ENCODE results near the gene PKP3.
A peak's percentile ranks its signal among the peaks of the same experiment; 100 is the strongest.
"Not testable (repeated sequence)": the region's sequence is repeated elsewhere in the genome, so short reads cannot be mapped to it uniquely, and the experiment has no call there.

Gene PKP3

GRCh38 chr11:392102-392777 lies 1.8 kb upstream of the PKP3 start:
- H3K27me3 Mint-ChIP-seq, result peaks cover 0 to 5% of the 10 kb centered on the region in 2 donors
- H3K27ac Mint-ChIP-seq, result no peak overlapping the region
- DNase-seq (no peak), ATAC-seq (replicated peaks) (no peak)
- H3K4me1 Mint-ChIP-seq, result peaks cover 0 to 7% of the 10 kb centered on the region in 2 donors
- H3K4me3 Mint-ChIP-seq, result no peak overlapping the region
- peaks cover under 1 to 3% of the 10 kb centered on the region in 2 donors for H3K36me3 Mint-ChIP-seq
- H3K9me3 Mint-ChIP-seq, result peaks cover under 1 to 1% of the 10 kb centered on the region in 2 donors

DNA sequence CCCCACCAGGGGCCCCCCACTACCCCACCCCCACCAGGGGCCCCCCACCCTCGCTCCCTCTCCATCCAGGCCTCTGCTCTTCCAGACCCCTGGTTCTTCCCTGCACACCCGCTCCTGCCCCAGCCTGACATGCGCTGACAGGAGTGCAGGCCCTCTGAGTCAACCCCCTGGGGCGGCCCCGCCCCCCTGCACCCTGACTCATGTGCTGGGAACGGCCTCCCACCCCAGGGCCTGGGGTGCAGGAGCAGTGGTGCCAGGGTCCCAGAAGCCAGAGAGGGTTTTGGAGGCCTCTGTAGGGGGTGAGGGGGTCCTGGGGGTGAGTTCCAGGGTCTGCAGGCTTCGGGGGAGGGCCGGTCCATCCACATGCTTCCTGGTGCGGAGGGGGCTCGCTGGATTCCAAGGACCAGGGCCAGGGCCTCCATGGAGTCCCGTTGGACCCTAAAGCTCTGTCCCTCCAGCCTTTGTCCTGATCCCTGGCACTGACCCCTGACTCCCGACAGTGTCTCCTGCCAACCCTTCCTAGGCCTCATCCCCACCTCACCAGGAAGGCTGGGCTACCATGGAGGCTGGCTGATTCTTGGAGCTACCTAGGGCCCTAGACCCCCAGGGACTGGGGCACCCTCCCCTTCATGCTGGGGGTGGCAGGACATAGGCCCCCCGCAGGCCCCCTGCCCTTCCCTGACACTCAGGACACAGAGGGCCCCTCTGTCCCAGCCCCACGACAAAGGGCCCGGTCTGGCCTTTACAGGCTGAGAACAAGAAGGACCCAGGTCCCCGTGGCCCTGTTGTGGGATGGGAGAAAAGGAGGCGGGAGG lies 583 bp upstream of the PKP3 start:
- no peak overlapping the region for H3K4me3 Mint-ChIP-seq
- no peak for ATAC-seq (replicated peaks)
- no peak overlapping the region for H3K27ac Mint-ChIP-seq
- peaks cover 0 to 7% of the 10 kb centered on the region in 2 donors for H3K4me1 Mint-ChIP-seq
- H3K36me3 Mint-ChIP-seq, result no peaks in the 10 kb centered on the region
- no peak for DNase-seq
- no peaks in the 10 kb centered on the region for H3K9me3 Mint-ChIP-seq
- peaks cover 0 to 5% of the 10 kb centered on the region in 2 donors for H3K27me3 Mint-ChIP-seq

DNA sequence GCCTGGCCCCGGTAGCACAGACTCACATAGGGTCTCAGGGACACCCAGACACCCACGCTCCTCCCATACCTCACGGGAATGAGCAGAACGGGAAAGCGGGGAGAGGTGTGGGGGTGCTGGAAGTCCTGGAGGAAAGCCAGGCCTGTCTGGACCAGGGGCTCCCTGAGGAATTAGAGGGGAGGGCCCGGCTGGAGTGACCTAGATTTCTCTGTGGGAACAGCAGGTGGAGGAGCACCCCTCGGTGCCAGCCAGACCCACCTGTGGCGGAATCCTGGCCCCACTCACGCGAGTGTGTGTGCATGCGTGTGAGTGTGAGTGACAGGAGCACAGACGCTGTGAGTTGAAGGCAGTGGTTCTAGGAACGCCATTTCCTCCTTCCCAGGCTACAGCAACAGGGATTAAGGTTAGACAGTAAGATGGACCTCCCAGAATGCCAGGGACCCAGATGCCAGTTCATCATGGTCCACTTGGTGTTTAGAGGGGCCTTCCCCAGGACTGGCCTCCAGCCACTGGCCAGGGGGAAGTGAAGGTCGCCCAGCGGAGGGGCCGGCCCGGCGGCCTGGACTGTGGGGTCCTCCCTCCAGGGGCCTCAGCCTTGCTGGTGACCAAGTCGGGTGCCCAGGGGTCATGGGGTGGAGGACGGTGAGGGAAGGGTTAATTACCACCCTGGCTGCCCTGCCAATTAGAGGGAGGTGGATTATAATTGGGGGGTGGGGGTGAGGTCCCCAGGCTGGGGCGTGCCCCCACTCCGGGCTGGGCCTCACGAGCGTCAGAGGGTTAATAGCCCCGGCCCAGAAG lies 1.0 kb downstream of the PKP3 start:
- Mint-ChIP-seq H3K36me3 (no peaks in the 10 kb centered on the region), H3K9me3 (no peaks in the 10 kb centered on the region), H3K4me1 (peaks cover 5 to 14% of the 10 kb centered on the region in 2 donors), H3K27ac (no peak overlapping the region), H3K27me3 (peaks cover 10 to 11% of the 10 kb centered on the region in 2 donors), H3K4me3 (no peak overlapping the region)
- ATAC-seq (replicated peaks) (no peak), DNase-seq (no peak)

- Mint-ChIP-seq H3K4me1 (peaks cover 5 to 14% of the 10 kb centered on the region in 2 donors), H3K9me3 (no peaks in the 10 kb centered on the region), H3K36me3 (no peaks in the 10 kb centered on the region), H3K27me3 (peaks cover 10 to 11% of the 10 kb centered on the region in 2 donors), H3K27ac (no peak overlapping the region), H3K4me3 (no peak overlapping the region)
- no peak for ATAC-seq (replicated peaks)
- DNase-seq, result no peak
Measured at GRCh38 chr11:395866-396265, 1.9 kb downstream of the PKP3 start.

DNA sequence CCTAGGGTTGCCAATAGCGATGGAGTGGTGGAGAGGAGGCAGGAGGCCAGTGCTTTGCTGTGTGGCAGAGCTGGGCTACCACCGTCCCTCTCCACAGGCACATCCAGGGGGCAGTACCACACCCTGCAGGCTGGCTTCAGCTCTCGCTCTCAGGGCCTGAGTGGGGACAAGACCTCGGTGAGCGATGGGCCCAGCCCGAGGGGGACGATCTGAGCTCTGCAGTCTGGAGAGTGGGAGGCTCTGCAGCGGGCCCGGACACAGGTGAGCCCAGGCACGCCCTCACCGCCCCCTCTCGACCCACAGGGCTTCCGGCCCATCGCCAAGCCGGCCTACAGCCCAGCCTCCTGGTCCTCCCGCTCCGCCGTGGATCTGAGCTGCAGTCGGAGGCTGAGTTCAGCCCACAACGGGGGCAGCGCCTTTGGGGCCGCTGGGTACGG lies 2.5 kb downstream of the PKP3 start:
- Mint-ChIP-seq H3K4me1 (peaks cover 5 to 14% of the 10 kb centered on the region in 2 donors), H3K4me3 (peak overlapping the region; percentile 67 to 72), H3K27me3 (peaks cover 10 to 11% of the 10 kb centered on the region in 2 donors), H3K36me3 (no peaks in the 10 kb centered on the region), H3K27ac (no peak overlapping the region), H3K9me3 (no peaks in the 10 kb centered on the region)
- DNase-seq (no peak), ATAC-seq (replicated peaks) (peak; percentile 48 to 56)

DNA sequence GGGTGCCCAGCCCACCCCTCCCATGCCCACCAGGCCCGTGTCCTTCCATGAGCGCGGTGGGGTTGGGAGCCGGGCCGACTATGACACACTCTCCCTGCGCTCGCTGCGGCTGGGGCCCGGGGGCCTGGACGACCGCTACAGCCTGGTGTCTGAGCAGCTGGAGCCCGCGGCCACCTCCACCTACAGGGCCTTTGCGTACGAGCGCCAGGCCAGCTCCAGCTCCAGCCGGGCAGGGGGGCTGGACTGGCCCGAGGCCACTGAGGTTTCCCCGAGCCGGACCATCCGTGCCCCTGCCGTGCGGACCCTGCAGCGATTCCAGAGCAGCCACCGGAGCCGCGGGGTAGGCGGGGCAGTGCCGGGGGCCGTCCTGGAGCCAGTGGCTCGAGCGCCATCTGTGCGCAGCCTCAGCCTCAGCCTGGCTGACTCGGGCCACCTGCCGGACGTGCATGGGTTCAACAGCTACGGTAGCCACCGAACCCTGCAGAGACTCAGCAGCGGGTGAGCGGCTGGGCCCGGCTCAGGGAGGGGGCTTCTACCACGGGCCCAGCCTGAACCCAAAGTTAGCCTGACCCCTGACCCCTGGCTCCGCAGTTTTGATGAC lies 3.0 kb downstream of the PKP3 start:
- Mint-ChIP-seq H3K27me3 (peaks cover 10 to 11% of the 10 kb centered on the region in 2 donors), H3K9me3 (no peaks in the 10 kb centered on the region), H3K4me1 (peaks cover 5 to 14% of the 10 kb centered on the region in 2 donors), H3K36me3 (no peaks in the 10 kb centered on the region), H3K4me3 (peak overlapping the region; percentile 67 to 72), H3K27ac (no peak overlapping the region)
- ATAC-seq (replicated peaks) (peak; percentile 89 to 95), DNase-seq (peak; percentile 64)

DNA sequence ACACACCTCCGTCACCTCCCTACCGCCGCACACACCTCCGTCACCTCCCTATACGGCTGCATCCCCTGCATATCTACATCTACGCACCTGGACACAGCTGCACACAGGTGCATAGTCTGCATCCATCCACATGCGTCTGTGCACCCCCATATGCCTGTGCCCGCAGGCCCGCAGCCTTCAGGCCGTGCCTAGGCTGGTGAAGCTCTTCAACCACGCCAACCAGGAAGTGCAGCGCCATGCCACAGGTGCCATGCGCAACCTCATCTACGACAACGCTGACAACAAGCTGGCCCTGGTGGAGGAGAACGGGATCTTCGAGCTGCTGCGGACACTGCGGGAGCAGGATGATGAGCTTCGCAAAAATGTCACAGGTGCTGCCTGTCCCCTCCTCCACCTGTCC lies 4.8 kb downstream of the PKP3 start:
- no peaks in the 10 kb centered on the region for H3K36me3 Mint-ChIP-seq
- no peak overlapping the region for H3K4me3 Mint-ChIP-seq
- no peaks in the 10 kb centered on the region for H3K9me3 Mint-ChIP-seq
- H3K27ac Mint-ChIP-seq, result peak overlapping the region; percentile 87
- H3K4me1 Mint-ChIP-seq, result peaks cover 5 to 14% of the 10 kb centered on the region in 2 donors
- ATAC-seq (replicated peaks), result no peak
- H3K27me3 Mint-ChIP-seq, result peaks cover 11 to 14% of the 10 kb centered on the region in 2 donors
- no peak for DNase-seq

GRCh38 chr11:399731-400211 lies 5.8 kb downstream of the PKP3 start:
- Mint-ChIP-seq H3K36me3 (no peaks in the 10 kb centered on the region), H3K4me3 (no peak overlapping the region), H3K4me1 (peaks cover 10 to 14% of the 10 kb centered on the region in 2 donors), H3K9me3 (no peaks in the 10 kb centered on the region), H3K27me3 (peaks cover 14 to 20% of the 10 kb centered on the region in 2 donors), H3K27ac (no peak overlapping the region)
- DNase-seq, result no peak
- ATAC-seq (replicated peaks), result no peak

DNA sequence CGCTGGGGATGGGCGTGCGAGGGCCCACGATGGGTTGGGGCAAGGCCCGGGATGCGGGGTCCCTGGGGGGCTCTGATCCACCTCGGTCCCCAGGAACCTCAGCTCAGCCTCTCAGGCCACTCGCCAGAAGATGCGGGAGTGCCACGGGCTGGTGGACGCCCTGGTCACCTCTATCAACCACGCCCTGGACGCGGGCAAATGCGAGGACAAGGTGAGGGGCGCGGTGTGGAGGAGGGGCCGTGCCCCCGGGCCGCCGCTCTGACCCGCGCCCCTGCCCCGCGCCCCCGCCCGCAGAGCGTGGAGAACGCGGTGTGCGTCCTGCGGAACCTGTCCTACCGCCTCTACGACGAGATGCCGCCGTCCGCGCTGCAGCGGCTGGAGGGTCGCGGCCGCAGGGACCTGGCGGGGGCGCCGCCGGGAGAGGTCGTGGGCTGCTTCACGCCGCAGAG lies 6.3 kb downstream of the PKP3 start:
- no peaks in the 10 kb centered on the region for H3K9me3 Mint-ChIP-seq
- peaks cover 0 to 1% of the 10 kb centered on the region in 2 donors for H3K36me3 Mint-ChIP-seq
- peaks cover 10 to 15% of the 10 kb centered on the region in 2 donors for H3K4me1 Mint-ChIP-seq
- DNase-seq (no peak), ATAC-seq (replicated peaks) (no peak)
- H3K27me3 Mint-ChIP-seq, result peaks cover 17 to 22% of the 10 kb centered on the region in 2 donors
- no peak overlapping the region for H3K4me3 Mint-ChIP-seq
- no peak overlapping the region for H3K27ac Mint-ChIP-seq

GRCh38 chr11:401196-401595 lies 7.2 kb downstream of the PKP3 start:
- not testable (repeated sequence) for DNase-seq; H3K27ac Mint-ChIP-seq; H3K9me3 Mint-ChIP-seq; ATAC-seq (replicated peaks); H3K36me3 Mint-ChIP-seq; H3K4me3 Mint-ChIP-seq
- H3K27me3 Mint-ChIP-seq, result peaks cover 20 to 24% of the 10 kb centered on the region in 2 donors
- peaks cover 10 to 15% of the 10 kb centered on the region in 2 donors for H3K4me1 Mint-ChIP-seq

GRCh38 chr11:403021-403760 lies 9.2 kb downstream of the PKP3 start:
- peaks cover 0 to 4% of the 10 kb centered on the region in 2 donors for H3K36me3 Mint-ChIP-seq
- peaks cover 10 to 16% of the 10 kb centered on the region in 2 donors for H3K4me1 Mint-ChIP-seq
- peaks cover 20 to 24% of the 10 kb centered on the region in 2 donors for H3K27me3 Mint-ChIP-seq
- ATAC-seq (replicated peaks), result no peak
- no peak overlapping the region for H3K4me3 Mint-ChIP-seq
- DNase-seq, result no peak
- H3K9me3 Mint-ChIP-seq, result no peaks in the 10 kb centered on the region
- no peak overlapping the region for H3K27ac Mint-ChIP-seq

- no peak for ATAC-seq (replicated peaks)
- no peak overlapping the region for H3K27ac Mint-ChIP-seq
- H3K27me3 Mint-ChIP-seq, result peaks cover 20% of the 10 kb centered on the region in 2 donors
- H3K4me1 Mint-ChIP-seq, result peaks cover 7 to 16% of the 10 kb centered on the region in 2 donors
- no peak overlapping the region for H3K4me3 Mint-ChIP-seq
- H3K9me3 Mint-ChIP-seq, result no peaks in the 10 kb centered on the region
- H3K36me3 Mint-ChIP-seq, result peaks cover 0 to 4% of the 10 kb centered on the region in 2 donors
- DNase-seq, result no peak
Measured at GRCh38 chr11:403761-404431, 9.9 kb downstream of the PKP3 start.
